H1 (cell line): ENCODE results near the gene UMODL1. TPM values are rescaled to one million over a fixed set of nuclear protein-coding genes. Genes with fewer than 3 reads are reported as not detected.

Experiments
- ZNF274 ChIP-seq: IDR thresholded peaks from 2 replicates; pipeline ENCODE4 v1.7.0; 2012; ENCODE audit warnings: low read length, borderline replicate concordance; ENCODE audit errors: extremely low read depth
- polyA plus RNA-seq, 7 experiments: library from polyadenylated mRNA; depleted of rRNA in 3 of 7; stranded (reverse) in 5 of 7; unstranded in 2 of 7; fragments of >200 nt in 5 of 7; fragments of 200-250 nt in 2 of 7; gene quantifications; 1 replicate in 5 of 7; 2 replicates in 1 of 7; 4 replicates in 1 of 7; pipeline versions ENCODE4 v1.2.1 to v1.2.3, GENCODE V29; 2011 to 2013; ENCODE audit warnings: missing spikeins in 2 of 7, mixed read lengths in 2 of 7
- total RNA-seq: library from RNA; stranded (reverse); fragmentation: NEBNext Ultra II Directional; extraction: Animal tissue kit (Norgen Biotek cat#: 25700); gene quantifications from 2 replicates; pipeline ENCODE4 v1.2.1, GENCODE V29; 2021

The UMODL1 gene
- total and polyA plus RNA-seq, 2 of the 8 experiments (the other 6 are each of a cell fraction or from before 2014, with no cell fraction given): not detected

DNA sequence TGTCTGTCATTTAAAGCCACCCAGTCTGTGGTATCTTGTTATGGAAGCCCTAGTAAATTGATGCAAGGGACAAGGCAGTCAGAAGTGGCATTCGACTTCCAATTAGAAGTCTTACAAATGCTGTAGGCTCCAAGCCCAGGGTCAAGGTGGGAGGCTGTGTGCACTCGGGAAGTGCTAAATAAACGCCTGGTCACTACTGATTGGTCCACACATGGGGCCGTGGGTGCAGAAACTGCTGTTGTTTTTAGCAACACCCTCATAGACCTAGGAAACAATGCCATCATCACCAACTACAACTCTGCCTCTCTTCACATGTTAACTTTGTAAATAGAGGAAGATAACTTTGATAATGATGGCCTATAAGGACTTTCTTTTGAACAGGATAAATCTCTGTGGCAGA is 40.8 kb upstream of the UMODL1 start (continued):
- no peak for TF ChIP-seq ZNF274
